Measurements from ENCODE around the gene TC2N.

Gene TC2N

DNA sequence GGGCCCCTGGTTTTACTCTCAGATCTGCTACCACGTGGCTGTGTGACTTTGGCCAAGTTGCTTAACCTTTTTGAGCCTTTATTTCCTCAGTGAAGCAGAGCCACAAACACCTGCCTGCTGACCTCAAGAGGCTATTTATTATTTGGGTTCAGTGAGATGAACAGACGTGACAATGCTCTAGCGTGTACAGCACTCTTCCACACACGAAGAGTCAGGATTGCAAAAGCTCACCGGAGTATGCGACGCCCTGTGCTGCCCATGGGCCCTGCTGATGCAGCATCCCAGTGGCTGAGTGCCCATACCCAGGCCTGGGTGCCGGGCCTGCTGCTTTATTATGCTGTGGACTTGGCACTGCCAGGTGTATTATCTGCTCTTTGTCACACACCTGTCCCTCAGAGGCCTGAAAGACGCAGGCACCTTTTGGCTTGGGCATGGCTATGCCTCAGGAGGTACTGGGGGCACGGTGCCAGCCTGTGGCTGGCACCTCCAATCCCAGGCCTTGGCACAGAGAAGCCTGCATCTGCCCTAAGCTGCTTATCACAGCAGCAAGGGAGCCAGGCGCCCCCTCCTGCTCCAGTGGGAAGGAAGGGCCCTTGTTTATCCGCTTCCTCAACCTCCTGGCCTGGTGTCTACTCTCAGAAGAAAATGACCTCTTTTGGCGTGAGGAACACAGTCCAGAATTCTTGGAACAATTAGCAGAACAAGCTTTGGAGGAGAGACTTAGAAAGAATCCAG, 22.3 kb upstream of the TC2N start:
- no peaks in the 10 kb centered on the region for H3K27me3 ChIP-seq (ENCODE audit: low read depth, low read length)
- TF ChIP-seq EZH2phosphoT487 (IDR thresholded peaks at IDR 0.05; ENCODE audit: low read depth), result no peak
- H4K20me1 ChIP-seq (ENCODE audit: insufficient read depth, low read length), result no peaks in the 10 kb centered on the region
- H3K9me3 ChIP-seq (ENCODE audit: insufficient read depth, low read length), result no peaks in the 10 kb centered on the region
- H3K27ac ChIP-seq (ENCODE audit: low read length), result no peak overlapping the region
- no peaks in the 10 kb centered on the region for H3K4me1 ChIP-seq (ENCODE audit: low read length)
- H3K79me2 ChIP-seq (ENCODE audit: low read length), result no peaks in the 10 kb centered on the region
- H3K4me2 ChIP-seq (ENCODE audit: low read length), result no peak overlapping the region
- no peak overlapping the region for H3K4me3 ChIP-seq (ENCODE audit: low read length)
- no peaks in the 10 kb centered on the region for H3K36me3 ChIP-seq (replicated peaks; ENCODE audit: low read depth, low read length)
- no peak overlapping the region for H2AFZ ChIP-seq (ENCODE audit: low read depth, low read length)
- H3K9ac ChIP-seq (ENCODE audit: low read length), result no peak overlapping the region

DNA sequence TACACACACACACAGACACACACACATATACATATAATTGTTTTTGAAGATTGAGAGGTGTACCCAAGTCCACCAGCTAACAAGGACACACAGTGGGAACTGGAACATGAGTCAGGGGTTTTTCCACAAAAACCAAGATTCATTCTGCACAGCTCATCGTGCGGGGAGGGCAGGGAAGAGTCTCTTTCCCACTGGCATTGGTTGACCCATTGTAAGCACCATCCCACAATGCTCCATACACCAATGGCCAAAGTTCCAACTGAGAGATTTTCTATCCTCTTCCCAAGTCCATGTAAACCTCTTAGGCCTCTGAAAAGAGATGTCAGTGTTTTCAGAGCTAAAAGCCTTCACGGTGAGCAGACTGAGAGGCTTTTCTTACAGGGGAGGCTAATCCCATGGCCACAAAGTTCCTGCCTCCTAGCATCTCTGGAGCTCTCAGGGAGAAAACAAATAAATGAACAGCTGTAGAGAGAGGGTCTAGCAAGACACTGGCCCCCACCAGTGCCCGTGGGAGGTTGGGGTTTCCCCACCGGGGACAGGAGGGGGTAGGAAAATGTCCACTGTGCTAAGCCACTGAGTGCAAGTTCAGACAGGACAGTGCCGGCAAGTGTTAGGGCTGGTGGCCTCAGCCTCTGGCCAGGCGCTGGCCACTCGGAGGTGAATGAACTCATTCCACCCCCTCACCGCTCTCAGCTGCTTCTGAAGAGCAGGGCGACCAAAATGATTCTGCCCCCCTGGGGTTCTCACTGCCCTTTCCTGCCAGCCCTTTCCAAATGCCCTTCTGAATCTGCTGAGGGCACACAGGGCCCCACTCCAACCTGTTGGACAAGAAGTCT, 21.5 kb upstream of the TC2N start:
- Histone ChIP-seq H3K9me3 (ENCODE audit: insufficient read depth, low read length) (no peaks in the 10 kb centered on the region), H3K27me3 (ENCODE audit: low read depth, low read length) (no peaks in the 10 kb centered on the region), H3K4me3 (ENCODE audit: low read length) (no peak overlapping the region), H2AFZ (ENCODE audit: low read depth, low read length) (no peak overlapping the region), H3K27ac (ENCODE audit: low read length) (no peak overlapping the region), H3K79me2 (ENCODE audit: low read length) (no peaks in the 10 kb centered on the region), H3K36me3 (replicated peaks; ENCODE audit: low read depth, low read length) (no peaks in the 10 kb centered on the region), H3K9ac (ENCODE audit: low read length) (no peak overlapping the region), H3K4me1 (ENCODE audit: low read length) (no peaks in the 10 kb centered on the region), H3K4me2 (ENCODE audit: low read length) (no peak overlapping the region), H4K20me1 (ENCODE audit: insufficient read depth, low read length) (no peaks in the 10 kb centered on the region)
- TF ChIP-seq, protein P1, sequence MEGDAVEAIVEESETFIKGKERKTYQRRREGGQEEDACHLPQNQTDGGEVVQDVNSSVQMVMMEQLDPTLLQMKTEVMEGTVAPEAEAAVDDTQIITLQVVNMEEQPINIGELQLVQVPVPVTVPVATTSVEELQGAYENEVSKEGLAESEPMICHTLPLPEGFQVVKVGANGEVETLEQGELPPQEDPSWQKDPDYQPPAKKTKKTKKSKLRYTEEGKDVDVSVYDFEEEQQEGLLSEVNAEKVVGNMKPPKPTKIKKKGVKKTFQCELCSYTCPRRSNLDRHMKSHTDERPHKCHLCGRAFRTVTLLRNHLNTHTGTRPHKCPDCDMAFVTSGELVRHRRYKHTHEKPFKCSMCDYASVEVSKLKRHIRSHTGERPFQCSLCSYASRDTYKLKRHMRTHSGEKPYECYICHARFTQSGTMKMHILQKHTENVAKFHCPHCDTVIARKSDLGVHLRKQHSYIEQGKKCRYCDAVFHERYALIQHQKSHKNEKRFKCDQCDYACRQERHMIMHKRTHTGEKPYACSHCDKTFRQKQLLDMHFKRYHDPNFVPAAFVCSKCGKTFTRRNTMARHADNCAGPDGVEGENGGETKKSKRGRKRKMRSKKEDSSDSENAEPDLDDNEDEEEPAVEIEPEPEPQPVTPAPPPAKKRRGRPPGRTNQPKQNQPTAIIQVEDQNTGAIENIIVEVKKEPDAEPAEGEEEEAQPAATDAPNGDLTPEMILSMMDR (IDR thresholded peaks at IDR 0.05; ENCODE audit: low read depth, low read length), result no peak
- no peak for TF ChIP-seq EZH2phosphoT487 (IDR thresholded peaks at IDR 0.05; ENCODE audit: low read depth)

DNA sequence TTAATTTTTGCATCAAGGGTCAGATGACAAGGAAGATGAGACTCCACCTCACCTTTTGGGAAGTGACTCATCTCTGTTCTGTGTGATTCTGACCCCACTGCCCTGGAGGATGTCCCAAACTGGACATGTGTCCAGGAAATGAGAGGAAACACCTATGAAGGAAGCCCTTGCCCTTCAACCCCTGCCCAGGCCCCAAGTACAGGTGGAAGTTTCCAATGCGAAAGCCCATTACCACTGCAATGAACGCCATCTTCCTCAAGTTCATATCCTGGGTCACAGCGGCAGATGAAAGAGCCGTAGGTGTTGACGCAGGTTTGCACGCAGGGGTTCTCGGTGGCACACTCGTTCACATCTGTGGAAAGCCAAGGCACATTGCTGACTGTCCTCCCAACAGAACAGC, 19.6 kb upstream of the TC2N start:
- Histone ChIP-seq H3K9ac (ENCODE audit: low read length) (no peak overlapping the region), H3K9me3 (ENCODE audit: insufficient read depth, low read length) (no peaks in the 10 kb centered on the region), H3K4me1 (ENCODE audit: low read length) (peaks cover 17% of the 10 kb centered on the region), H3K79me2 (ENCODE audit: low read length) (no peaks in the 10 kb centered on the region), H3K4me3 (ENCODE audit: low read length) (no peak overlapping the region), H4K20me1 (ENCODE audit: insufficient read depth, low read length) (no peaks in the 10 kb centered on the region), H3K27ac (ENCODE audit: low read length) (no peak overlapping the region), H3K27me3 (ENCODE audit: low read depth, low read length) (no peaks in the 10 kb centered on the region), H3K36me3 (replicated peaks; ENCODE audit: low read depth, low read length) (no peaks in the 10 kb centered on the region), H2AFZ (ENCODE audit: low read depth, low read length) (no peak overlapping the region), H3K4me2 (ENCODE audit: low read length) (no peak overlapping the region)
- no peak for TF ChIP-seq EZH2phosphoT487 (IDR thresholded peaks at IDR 0.05; ENCODE audit: low read depth)
- TF ChIP-seq, protein P1 (IDR thresholded peaks at IDR 0.05; ENCODE audit: low read depth, low read length), result no peak

DNA sequence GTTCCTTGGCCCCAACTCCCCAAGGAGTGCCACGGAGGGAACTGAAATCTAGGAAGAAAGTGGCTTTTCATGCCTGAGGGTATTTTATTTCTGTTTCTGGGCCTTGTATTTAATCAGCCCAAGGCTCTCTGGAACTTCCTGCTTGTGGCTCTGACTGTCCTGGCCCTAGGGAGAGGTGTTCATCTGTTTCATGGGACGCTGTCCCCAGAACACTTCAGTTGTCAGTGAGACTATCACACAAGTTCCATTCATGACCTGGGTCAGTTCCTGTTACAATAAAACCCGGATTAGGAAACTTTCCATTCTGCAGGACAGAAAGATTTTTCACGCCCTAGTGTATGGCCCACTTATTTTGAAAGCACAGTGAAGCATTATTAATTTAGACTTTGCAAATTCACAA, 18.5 kb upstream of the TC2N start:
- no peaks in the 10 kb centered on the region for H3K36me3 ChIP-seq (replicated peaks; ENCODE audit: low read depth, low read length)
- no peaks in the 10 kb centered on the region for H3K9me3 ChIP-seq (ENCODE audit: insufficient read depth, low read length)
- H3K4me3 ChIP-seq (ENCODE audit: low read length), result no peak overlapping the region
- peaks cover 17% of the 10 kb centered on the region for H3K4me1 ChIP-seq (ENCODE audit: low read length)
- H3K27me3 ChIP-seq (ENCODE audit: low read depth, low read length), result no peaks in the 10 kb centered on the region
- no peak overlapping the region for H3K27ac ChIP-seq (ENCODE audit: low read length)
- no peaks in the 10 kb centered on the region for H4K20me1 ChIP-seq (ENCODE audit: insufficient read depth, low read length)
- no peak for TF ChIP-seq EZH2phosphoT487 (IDR thresholded peaks at IDR 0.05; ENCODE audit: low read depth)
- TF ChIP-seq, protein P1 (IDR thresholded peaks at IDR 0.05; ENCODE audit: low read depth, low read length), result no peak
- no peak overlapping the region for H3K4me2 ChIP-seq (ENCODE audit: low read length)
- no peak overlapping the region for H2AFZ ChIP-seq (ENCODE audit: low read depth, low read length)
- no peak overlapping the region for H3K9ac ChIP-seq (ENCODE audit: low read length)
- no peaks in the 10 kb centered on the region for H3K79me2 ChIP-seq (ENCODE audit: low read length)

Measured in OCI-LY3 (cell line).